ENCODE results near the gene WDFY4.

GRCh38 chr10:48842231-48842630 lies 157.6 kb downstream of the WDFY4 start:
- TF ChIP-seq, protein P1, sequence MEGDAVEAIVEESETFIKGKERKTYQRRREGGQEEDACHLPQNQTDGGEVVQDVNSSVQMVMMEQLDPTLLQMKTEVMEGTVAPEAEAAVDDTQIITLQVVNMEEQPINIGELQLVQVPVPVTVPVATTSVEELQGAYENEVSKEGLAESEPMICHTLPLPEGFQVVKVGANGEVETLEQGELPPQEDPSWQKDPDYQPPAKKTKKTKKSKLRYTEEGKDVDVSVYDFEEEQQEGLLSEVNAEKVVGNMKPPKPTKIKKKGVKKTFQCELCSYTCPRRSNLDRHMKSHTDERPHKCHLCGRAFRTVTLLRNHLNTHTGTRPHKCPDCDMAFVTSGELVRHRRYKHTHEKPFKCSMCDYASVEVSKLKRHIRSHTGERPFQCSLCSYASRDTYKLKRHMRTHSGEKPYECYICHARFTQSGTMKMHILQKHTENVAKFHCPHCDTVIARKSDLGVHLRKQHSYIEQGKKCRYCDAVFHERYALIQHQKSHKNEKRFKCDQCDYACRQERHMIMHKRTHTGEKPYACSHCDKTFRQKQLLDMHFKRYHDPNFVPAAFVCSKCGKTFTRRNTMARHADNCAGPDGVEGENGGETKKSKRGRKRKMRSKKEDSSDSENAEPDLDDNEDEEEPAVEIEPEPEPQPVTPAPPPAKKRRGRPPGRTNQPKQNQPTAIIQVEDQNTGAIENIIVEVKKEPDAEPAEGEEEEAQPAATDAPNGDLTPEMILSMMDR (IDR thresholded peaks at IDR 0.05) = no peak
- TF ChIP-seq, protein P2, sequence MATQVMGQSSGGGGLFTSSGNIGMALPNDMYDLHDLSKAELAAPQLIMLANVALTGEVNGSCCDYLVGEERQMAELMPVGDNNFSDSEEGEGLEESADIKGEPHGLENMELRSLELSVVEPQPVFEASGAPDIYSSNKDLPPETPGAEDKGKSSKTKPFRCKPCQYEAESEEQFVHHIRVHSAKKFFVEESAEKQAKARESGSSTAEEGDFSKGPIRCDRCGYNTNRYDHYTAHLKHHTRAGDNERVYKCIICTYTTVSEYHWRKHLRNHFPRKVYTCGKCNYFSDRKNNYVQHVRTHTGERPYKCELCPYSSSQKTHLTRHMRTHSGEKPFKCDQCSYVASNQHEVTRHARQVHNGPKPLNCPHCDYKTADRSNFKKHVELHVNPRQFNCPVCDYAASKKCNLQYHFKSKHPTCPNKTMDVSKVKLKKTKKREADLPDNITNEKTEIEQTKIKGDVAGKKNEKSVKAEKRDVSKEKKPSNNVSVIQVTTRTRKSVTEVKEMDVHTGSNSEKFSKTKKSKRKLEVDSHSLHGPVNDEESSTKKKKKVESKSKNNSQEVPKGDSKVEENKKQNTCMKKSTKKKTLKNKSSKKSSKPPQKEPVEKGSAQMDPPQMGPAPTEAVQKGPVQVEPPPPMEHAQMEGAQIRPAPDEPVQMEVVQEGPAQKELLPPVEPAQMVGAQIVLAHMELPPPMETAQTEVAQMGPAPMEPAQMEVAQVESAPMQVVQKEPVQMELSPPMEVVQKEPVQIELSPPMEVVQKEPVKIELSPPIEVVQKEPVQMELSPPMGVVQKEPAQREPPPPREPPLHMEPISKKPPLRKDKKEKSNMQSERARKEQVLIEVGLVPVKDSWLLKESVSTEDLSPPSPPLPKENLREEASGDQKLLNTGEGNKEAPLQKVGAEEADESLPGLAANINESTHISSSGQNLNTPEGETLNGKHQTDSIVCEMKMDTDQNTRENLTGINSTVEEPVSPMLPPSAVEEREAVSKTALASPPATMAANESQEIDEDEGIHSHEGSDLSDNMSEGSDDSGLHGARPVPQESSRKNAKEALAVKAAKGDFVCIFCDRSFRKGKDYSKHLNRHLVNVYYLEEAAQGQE (IDR thresholded peaks at IDR 0.05; ENCODE audit: insufficient read depth in 1 of 2, low read depth in 2 of 2, low read length in 1 of 2) = no peak
